ENCODE data around the gene OR2V2.
A peak's percentile ranks its signal among the peaks of the same experiment; 100 is the strongest.

The OR2V2 gene

GRCh38 chr5:181190711-181191525, 43.5 kb downstream of the OR2V2 start:
- no peak for DNase-seq (ENCODE audit: low read depth in 2 of 2)

- peak; percentile 90 to 92 for DNase-seq (ENCODE audit: low read depth in 2 of 2)
Observed at GRCh38 chr5:181191526-181192336, 44.3 kb downstream of the OR2V2 start.

- no peak for DNase-seq (ENCODE audit: low read depth in 2 of 2)
Observed at GRCh38 chr5:181192337-181193046, 45.1 kb downstream of the OR2V2 start.

- no peak for DNase-seq (ENCODE audit: low read depth in 2 of 2)
Observed at GRCh38 chr5:181193656-181194055, 46.3 kb downstream of the OR2V2 start.

- DNase-seq (ENCODE audit: low read depth in 2 of 2): no peak
Observed at GRCh38 chr5:181194489-181195248, 47.3 kb downstream of the OR2V2 start.

- no peak for DNase-seq (ENCODE audit: low read depth in 2 of 2)
Observed at GRCh38 chr5:181195249-181195761, 47.9 kb downstream of the OR2V2 start.

GRCh38 chr5:181197326-181197951, 50.1 kb downstream of the OR2V2 start:
- no peak for DNase-seq (ENCODE audit: low read depth in 2 of 2)

- DNase-seq (ENCODE audit: low read depth in 2 of 2): no peak
Observed at GRCh38 chr5:181198106-181198685, 50.8 kb downstream of the OR2V2 start.

GRCh38 chr5:181198905-181199519, 51.6 kb downstream of the OR2V2 start:
- DNase-seq (ENCODE audit: low read depth in 2 of 2): no peak

- DNase-seq (ENCODE audit: low read depth in 2 of 2): no peak
Observed at GRCh38 chr5:181199881-181200638, 52.7 kb downstream of the OR2V2 start.

GRCh38 chr5:181200816-181201215, 53.4 kb downstream of the OR2V2 start:
- no peak for DNase-seq (ENCODE audit: low read depth in 2 of 2)

GRCh38 chr5:181203093-181203711, 55.8 kb downstream of the OR2V2 start:
- DNase-seq (ENCODE audit: low read depth in 2 of 2): no peak

- DNase-seq (ENCODE audit: low read depth in 2 of 2): no peak
Observed at GRCh38 chr5:181203777-181204112, 56.4 kb downstream of the OR2V2 start.

- DNase-seq (ENCODE audit: low read depth in 2 of 2): no peak
Observed at GRCh38 chr5:181204113-181204825, 56.9 kb downstream of the OR2V2 start.

GRCh38 chr5:181204826-181205760, 57.7 kb downstream of the OR2V2 start, which contains the start of gene TRIM7:
Gene TRIM7 (minus strand): TSS chr5:181205196. CDS start chr5:181205110, 86 bp downstream.
- no peak for DNase-seq (ENCODE audit: low read depth in 2 of 2)

GRCh38 chr5:181205761-181206649, 58.6 kb downstream of the OR2V2 start:
- no peak for DNase-seq (ENCODE audit: low read depth in 2 of 2)

All from stimulated activated CD8-positive, alpha-beta memory T cell treated with anti-CD3 and anti-CD28 coated beads, Interleukin-15, amount 100 ng/mL, for 48 hours (primary cell).